Kidney epithelial cell (primary cell): Measurements from ENCODE around the gene SKA2. TPM values are rescaled to one million over a fixed set of nuclear protein-coding genes. Genes with fewer than 3 reads are reported as not detected.

Experiments used
- DNase-seq: peaks from one replicate; pipeline ENCODE4 v3.0.0-alpha.2; 2010; ENCODE audit warnings: low read depth
- H3K27me3 ChIP-seq: 2 replicates; pipeline ENCODE4 v1.6.0; 2011; ENCODE audit warnings: low read length; ENCODE audit not compliant: control insufficient read depth, insufficient read depth
- H3K36me3 ChIP-seq: 2 replicates; pipeline ENCODE4 v1.5.1; 2011; ENCODE audit warnings: low read length; ENCODE audit not compliant: control insufficient read depth, insufficient read depth
- H3K4me3 ChIP-seq: 2 replicates; pipeline ENCODE4 v1.5.1; 2011; ENCODE audit warnings: low read depth, mild to moderate bottlenecking, control low read depth, low read length
- total RNA-seq: library from RNA; depleted of rRNA; stranded (reverse); fragments of >200 nt; gene quantifications from 2 replicates; pipeline ENCODE4 v1.2.3, GENCODE V29; 2015
- TF ChIP-seq, protein P1 (sequence below): IDR thresholded peaks from 2 replicates; pipeline ENCODE4 v1.5.1; 2011; ENCODE audit warnings: mild to moderate bottlenecking, moderate library complexity, low read length, control low read depth, inconsistent platforms; ENCODE audit not compliant: insufficient read depth, poor library complexity, severe bottlenecking

The SKA2 gene
- total RNA-seq, 1 donor from 2014 or later: 42.8 TPM

DNA sequence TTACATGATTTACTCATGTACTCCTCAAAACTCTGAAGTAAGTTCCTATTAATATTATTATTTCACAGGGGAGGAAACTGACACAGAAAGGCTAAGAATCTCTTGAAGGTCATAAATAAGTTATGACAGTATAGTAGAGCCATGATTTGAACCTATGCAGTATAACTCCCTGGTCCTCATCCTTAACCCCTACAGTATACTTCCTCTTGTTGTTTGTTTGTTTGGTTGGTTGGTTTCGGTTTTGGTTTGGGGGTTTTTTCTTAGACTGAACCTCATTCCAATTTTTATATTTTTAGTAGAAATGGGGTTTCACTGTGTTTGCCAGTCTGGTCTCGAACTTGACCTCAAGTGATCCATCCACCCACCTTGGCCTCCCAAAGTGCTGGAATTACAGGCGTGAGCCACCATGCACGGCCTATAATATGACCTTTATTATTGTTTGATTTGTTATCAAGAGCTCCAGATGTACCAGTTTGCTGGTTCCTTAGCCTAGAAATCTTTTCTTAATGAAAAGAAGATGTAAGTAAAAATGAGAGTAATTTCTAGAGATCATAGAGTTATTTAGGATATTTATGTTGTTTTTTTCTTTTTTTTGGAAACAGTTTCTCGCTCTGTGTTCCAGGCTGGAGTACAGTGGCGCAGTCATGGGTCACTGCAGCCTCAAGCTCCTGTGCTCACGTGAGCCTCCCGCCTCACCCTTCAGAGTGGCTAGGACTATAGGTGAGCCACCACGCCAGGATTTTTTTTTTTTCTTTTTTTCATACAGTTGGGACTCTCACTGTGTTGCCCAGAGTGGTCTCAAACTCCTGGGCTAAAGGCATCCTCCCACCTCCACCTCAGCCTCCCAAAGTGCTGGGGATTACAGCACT is 5.4 kb upstream of the SKA2 start:
- TF ChIP-seq, protein P1, sequence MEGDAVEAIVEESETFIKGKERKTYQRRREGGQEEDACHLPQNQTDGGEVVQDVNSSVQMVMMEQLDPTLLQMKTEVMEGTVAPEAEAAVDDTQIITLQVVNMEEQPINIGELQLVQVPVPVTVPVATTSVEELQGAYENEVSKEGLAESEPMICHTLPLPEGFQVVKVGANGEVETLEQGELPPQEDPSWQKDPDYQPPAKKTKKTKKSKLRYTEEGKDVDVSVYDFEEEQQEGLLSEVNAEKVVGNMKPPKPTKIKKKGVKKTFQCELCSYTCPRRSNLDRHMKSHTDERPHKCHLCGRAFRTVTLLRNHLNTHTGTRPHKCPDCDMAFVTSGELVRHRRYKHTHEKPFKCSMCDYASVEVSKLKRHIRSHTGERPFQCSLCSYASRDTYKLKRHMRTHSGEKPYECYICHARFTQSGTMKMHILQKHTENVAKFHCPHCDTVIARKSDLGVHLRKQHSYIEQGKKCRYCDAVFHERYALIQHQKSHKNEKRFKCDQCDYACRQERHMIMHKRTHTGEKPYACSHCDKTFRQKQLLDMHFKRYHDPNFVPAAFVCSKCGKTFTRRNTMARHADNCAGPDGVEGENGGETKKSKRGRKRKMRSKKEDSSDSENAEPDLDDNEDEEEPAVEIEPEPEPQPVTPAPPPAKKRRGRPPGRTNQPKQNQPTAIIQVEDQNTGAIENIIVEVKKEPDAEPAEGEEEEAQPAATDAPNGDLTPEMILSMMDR: no peak
- no peak for DNase-seq
- Histone ChIP-seq H3K27me3 (no peaks in the 10 kb centered on the region), H3K4me3 (no peak overlapping the region), H3K36me3 (no peaks in the 10 kb centered on the region)

- TF ChIP-seq, protein P1: no peak
- H3K4me3 ChIP-seq: peak within 1 kb of the TSS; percentile 64
- peak; percentile 100 for DNase-seq
- no peaks in the 10 kb centered on the region for H3K36me3 ChIP-seq
- H3K27me3 ChIP-seq: no peaks in the 10 kb centered on the region
These were observed 622 bp upstream of the SKA2 start, which contains the start of gene PRR11 for GRCh38 chr17:59155439-59156177. PRR11 (plus strand) TSS chr17:59155746; CDS start chr17:59169753, 14,007 bp downstream.

- Histone ChIP-seq H3K4me3 (peak overlapping the region; percentile 64), H3K36me3 (no peaks in the 10 kb centered on the region), H3K27me3 (no peaks in the 10 kb centered on the region)
- no peak for DNase-seq
- TF ChIP-seq, protein P1: no peak
These were observed 680 bp downstream of the SKA2 start for GRCh38 chr17:59154292-59154720.

- H3K27me3 ChIP-seq: no peaks in the 10 kb centered on the region
- no peak for DNase-seq
- TF ChIP-seq, protein P1: no peak
- peak overlapping the region; percentile 64 for H3K4me3 ChIP-seq
- H3K36me3 ChIP-seq: no peaks in the 10 kb centered on the region
These were observed 2.1 kb downstream of the SKA2 start for GRCh38 chr17:59152925-59153324.

DNA sequence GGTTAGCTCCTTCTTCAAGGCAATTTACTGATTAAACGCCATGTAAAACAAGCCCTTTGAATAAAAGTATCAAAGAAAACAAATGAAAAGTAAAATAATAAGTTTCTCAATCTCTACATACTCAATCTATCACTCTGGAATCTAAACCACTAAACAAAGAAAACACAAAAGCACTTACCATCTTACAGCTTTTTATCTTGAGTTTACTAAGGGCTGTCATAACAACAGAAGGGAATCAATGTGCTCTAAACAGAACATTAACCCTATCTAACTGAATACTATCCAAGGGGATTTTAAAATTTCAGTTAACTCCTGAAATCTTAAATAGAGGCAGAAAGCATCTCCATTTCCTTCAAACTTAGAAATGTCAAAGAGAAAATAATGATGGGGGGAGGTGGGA is 3.4 kb downstream of the SKA2 start:
- TF ChIP-seq, protein P1: no peak
- Histone ChIP-seq H3K4me3 (no peak overlapping the region), H3K27me3 (no peaks in the 10 kb centered on the region), H3K36me3 (no peaks in the 10 kb centered on the region)
- DNase-seq: no peak
